Upper lobe of right lung (tissue), 1 donor: ENCODE measurements around the gene GCGR. TPM values are rescaled to one million over a fixed set of nuclear protein-coding genes. Genes with fewer than 3 reads are reported as not detected.

Experiments
- ATAC-seq: fragments of 200-7000 bp; cut with Tn5 transposase; one replicate; pipeline ENCODE4 v1.9.1; 2020; ENCODE audit warnings: mild to moderate bottlenecking, moderate library complexity
- DNase-seq: peaks from one replicate; pipeline ENCODE4 v3.0.0-alpha.2; 2020
- H3K27ac ChIP-seq: fragments of 200-600 bp; one replicate; pipeline ENCODE4 v1.8.0; 2022
- H3K27me3 ChIP-seq: fragments of 200-600 bp; one replicate; pipeline ENCODE4 v1.8.0; 2022; ENCODE audit warnings: mild to moderate bottlenecking
- H3K36me3 ChIP-seq: fragments of 200-600 bp; one replicate; pipeline ENCODE4 v1.8.0; 2022
- H3K4me1 ChIP-seq: fragments of 200-600 bp; one replicate; pipeline ENCODE4 v1.8.0; 2022
- H3K4me3 ChIP-seq: fragments of 200-600 bp; one replicate; pipeline ENCODE4 v1.8.0; 2022; ENCODE audit warnings: mild to moderate bottlenecking
- H3K9me3 ChIP-seq: fragments of 200-600 bp; one replicate; pipeline ENCODE4 v1.8.0; 2022
- intact Hi-C: fragments of 100-400 bp; cut with DNase I; formaldehyde crosslinking; loops from one replicate; pipeline ENCODE4 v1.11.0; 2022
- long read RNA-seq: library from polyadenylated mRNA; unstranded; transcript quantifications from one replicate; pipeline ENCODE4 v2.0.0, GENCODE V29; 2021
- total RNA-seq: library from RNA; stranded (reverse); fragmentation: NEBNext Ultra II Directional; extraction: Animal tissue kit (Norgen Biotek cat#: 25700); gene quantifications from one replicate; pipeline ENCODE4 v1.2.1, GENCODE V29; 2021
- TF ChIP-seq, protein P1 (sequence below): fragments of 200-600 bp; IDR thresholded peaks from one replicate; pipeline ENCODE4 v1.8.0; 2022; ENCODE audit warnings: antibody characterized with exemption
- donor health status: DM: no; HTN: yes; CAD: no; lungs with severe emphysema.

GCGR gene
- total RNA-seq = not detected
- long read RNA-seq = 0 reads

- no peaks in the 10 kb centered on the region for H3K9me3 ChIP-seq
- DNase-seq (no peak), ATAC-seq (no peak)
- TF ChIP-seq, protein P1, sequence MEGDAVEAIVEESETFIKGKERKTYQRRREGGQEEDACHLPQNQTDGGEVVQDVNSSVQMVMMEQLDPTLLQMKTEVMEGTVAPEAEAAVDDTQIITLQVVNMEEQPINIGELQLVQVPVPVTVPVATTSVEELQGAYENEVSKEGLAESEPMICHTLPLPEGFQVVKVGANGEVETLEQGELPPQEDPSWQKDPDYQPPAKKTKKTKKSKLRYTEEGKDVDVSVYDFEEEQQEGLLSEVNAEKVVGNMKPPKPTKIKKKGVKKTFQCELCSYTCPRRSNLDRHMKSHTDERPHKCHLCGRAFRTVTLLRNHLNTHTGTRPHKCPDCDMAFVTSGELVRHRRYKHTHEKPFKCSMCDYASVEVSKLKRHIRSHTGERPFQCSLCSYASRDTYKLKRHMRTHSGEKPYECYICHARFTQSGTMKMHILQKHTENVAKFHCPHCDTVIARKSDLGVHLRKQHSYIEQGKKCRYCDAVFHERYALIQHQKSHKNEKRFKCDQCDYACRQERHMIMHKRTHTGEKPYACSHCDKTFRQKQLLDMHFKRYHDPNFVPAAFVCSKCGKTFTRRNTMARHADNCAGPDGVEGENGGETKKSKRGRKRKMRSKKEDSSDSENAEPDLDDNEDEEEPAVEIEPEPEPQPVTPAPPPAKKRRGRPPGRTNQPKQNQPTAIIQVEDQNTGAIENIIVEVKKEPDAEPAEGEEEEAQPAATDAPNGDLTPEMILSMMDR = no peak
- intact Hi-C loops = no loop called here
- H3K27ac ChIP-seq = no peak within 1 kb of the TSS
- H3K27me3 ChIP-seq = peaks cover 75% of the 10 kb centered on the region
- H3K4me1 ChIP-seq = no peaks in the 10 kb centered on the region
- H3K4me3 ChIP-seq = no peak within 1 kb of the TSS
- H3K36me3 ChIP-seq = no peaks in the 10 kb centered on the region
Observed at GRCh38 chr17:81803728-81804558, at the start of gene GCGR. TSS of gene GCGR (plus strand) at chr17:81804150. CDS start at chr17:81809019, 4,869 bp downstream.

DNA sequence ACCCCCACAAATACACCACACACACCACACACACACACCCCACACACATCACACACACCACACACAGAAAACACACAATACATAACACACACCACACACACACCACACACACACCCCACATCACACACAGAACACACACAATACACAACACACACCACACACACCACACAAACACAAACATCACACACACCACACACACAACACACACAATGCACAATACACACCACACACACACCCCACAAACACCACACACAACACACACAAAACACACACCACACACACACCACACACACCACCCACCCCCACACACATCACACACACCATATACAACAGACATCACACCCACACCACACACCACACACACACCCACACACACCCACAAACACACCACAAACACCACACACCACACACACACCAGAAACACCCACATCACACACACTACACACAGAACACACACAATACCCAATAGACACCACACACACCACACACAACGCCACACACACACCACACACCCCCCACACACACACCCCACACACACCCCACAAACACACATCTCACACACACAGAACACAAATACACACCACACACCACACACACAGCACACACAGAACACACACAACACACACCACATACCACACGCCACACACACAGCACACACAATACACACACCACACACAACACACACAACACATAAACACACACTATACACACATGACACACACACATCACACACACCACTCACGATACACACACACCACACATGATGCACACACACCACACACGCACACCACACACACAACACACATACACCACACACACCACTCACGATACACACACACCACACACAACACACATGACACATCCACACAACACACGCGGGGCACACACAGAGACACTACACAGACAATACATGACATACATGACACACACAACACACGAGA is 11.0 kb upstream of the GCGR start:
- no peaks in the 10 kb centered on the region for H3K36me3 ChIP-seq
- TF ChIP-seq, protein P1 = no peak
- H3K27me3 ChIP-seq = no peaks in the 10 kb centered on the region
- no peaks in the 10 kb centered on the region for H3K9me3 ChIP-seq
- intact Hi-C loops = no loop called here
- no peak for DNase-seq
- ATAC-seq = peak; percentile 14
- H3K4me3 ChIP-seq = no peak overlapping the region
- no peak overlapping the region for H3K27ac ChIP-seq
- H3K4me1 ChIP-seq = no peaks in the 10 kb centered on the region

DNA sequence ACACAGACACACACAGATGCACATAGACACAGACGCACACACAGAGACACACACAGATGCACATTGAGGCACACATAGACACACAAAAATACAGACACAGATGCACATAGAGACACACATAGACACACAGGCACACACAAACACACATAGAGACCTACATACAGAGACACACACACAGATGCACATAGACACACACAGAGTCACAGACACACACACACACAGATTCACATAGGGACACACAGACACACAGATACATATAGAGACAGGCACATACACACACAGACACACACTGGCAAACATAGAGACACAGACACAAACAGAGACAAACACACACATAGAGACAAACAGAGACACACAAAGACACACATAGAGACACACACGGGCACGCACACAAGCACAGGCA is 9.9 kb upstream of the GCGR start:
- Histone ChIP-seq H3K36me3 (no peaks in the 10 kb centered on the region), H3K4me3 (no peak overlapping the region), H3K9me3 (no peaks in the 10 kb centered on the region), H3K27me3 (no peaks in the 10 kb centered on the region), H3K27ac (no peak overlapping the region), H3K4me1 (no peaks in the 10 kb centered on the region)
- DNase-seq (no peak), ATAC-seq (no peak)
- TF ChIP-seq, protein P1 = no peak
- intact Hi-C loops = no loop called here

DNA sequence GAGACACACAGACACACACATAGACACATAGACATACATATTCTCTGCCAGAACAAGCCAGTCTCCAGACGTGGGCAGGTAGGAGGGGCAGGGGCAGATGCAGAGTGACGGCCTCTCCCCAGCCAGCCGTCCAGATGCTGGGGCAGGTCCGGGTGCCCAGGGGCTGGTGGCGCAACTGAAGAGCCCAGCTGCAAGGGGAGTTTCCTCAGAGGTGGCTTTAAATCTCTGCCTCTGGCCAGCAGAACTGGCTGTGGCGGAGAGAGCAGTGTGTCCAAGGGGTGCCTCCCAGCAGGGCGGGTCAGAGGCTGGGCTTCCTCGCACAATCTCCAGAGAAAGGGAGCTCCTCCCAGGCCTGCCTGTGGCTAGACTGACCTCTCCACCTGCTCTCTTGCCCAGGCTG is 9.4 kb upstream of the GCGR start:
- Histone ChIP-seq H3K36me3 (no peaks in the 10 kb centered on the region), H3K27me3 (no peaks in the 10 kb centered on the region), H3K4me3 (no peak overlapping the region), H3K4me1 (no peaks in the 10 kb centered on the region), H3K9me3 (no peaks in the 10 kb centered on the region), H3K27ac (no peak overlapping the region)
- peak; percentile 80 for DNase-seq
- peak; percentile 99 for ATAC-seq
- intact Hi-C loops = no loop called here
- TF ChIP-seq, protein P1 = no peak

- Histone ChIP-seq H3K27ac (no peak overlapping the region), H3K4me3 (no peak overlapping the region), H3K4me1 (no peaks in the 10 kb centered on the region), H3K36me3 (no peaks in the 10 kb centered on the region), H3K9me3 (no peaks in the 10 kb centered on the region), H3K27me3 (peaks cover 57% of the 10 kb centered on the region)
- DNase-seq = no peak
- TF ChIP-seq, protein P1 = no peak
- intact Hi-C loops = no loop called here
- ATAC-seq = no peak
Observed at GRCh38 chr17:81801327-81801726, 2.6 kb upstream of the GCGR start.
